K562 (cell line): Measurements from ENCODE around the gene GFRA4. TPM values are rescaled to one million over a fixed set of nuclear protein-coding genes. Genes with fewer than 3 reads are reported as not detected.
A peak's percentile ranks its signal among the peaks of the same experiment; 100 is the strongest.

Experiments used
- AFF4 ChIP-seq: sonication (generic); formaldehyde crosslinking; IDR thresholded peaks from 2 replicates; pipeline ENCODE4 v1.8.0; 2023; ENCODE audit warnings: mild to moderate bottlenecking, missing genetic modification reagents
- BDP1 ChIP-seq: IDR thresholded peaks from 3 replicates; pipeline ENCODE4 v1.6.1; 2011; ENCODE audit not compliant: insufficient read length, insufficient read depth
- C11orf30 ChIP-seq: fragments of 450-650 bp; IDR thresholded peaks from 2 replicates; pipeline ENCODE4 v1.6.1; 2016; ENCODE audit warnings: low read depth, mild to moderate bottlenecking
- CREBBP ChIP-seq: IDR thresholded peaks from one replicate; pipeline ENCODE4 v1.6.1; 2012; ENCODE audit warnings: low read depth, mild to moderate bottlenecking, control low read depth, inconsistent platforms, low read length
- GMEB1 ChIP-seq: fragments of 250-450 bp; sonication (Bioruptor Pico); IDR thresholded peaks from 2 replicates; pipeline ENCODE4 v1.4.0; 2020; ENCODE audit warnings: mild to moderate bottlenecking
- HNRNPLL ChIP-seq: fragments of 200-400 bp; formaldehyde crosslinking; IDR thresholded peaks from 2 replicates; pipeline ENCODE4 v1.6.1; 2017; ENCODE audit warnings: low read length, low read depth, mild to moderate bottlenecking; ENCODE audit not compliant: poor library complexity, severe bottlenecking
- L3MBTL2 ChIP-seq: fragments of 450-650 bp; IDR thresholded peaks from 2 replicates; pipeline ENCODE4 v1.6.1; 2016; ENCODE audit warnings: mild to moderate bottlenecking, moderate library complexity
- MAFF ChIP-seq: IDR thresholded peaks from 2 replicates; pipeline ENCODE4 v1.6.1; 2012; ENCODE audit warnings: low read length, improper control_type of control experiment
- NRF1 ChIP-seq, 2 experiments: fragments of 450-650 bp; IDR thresholded peaks in 1 of 2; conservative IDR thresholded peaks in 1 of 2; 2 replicates each; pipeline ENCODE4 v1.6.1; 2014; ENCODE audit warnings: mild to moderate bottlenecking in 2 of 2
- RAD51 ChIP-seq: fragments of 450-650 bp; IDR thresholded peaks from 2 replicates; pipeline ENCODE4 v1.7.1; 2016; ENCODE audit warnings: low read depth, mild to moderate bottlenecking, borderline replicate concordance
- SIX5 ChIP-seq, 2 experiments: IDR thresholded peaks; 2 replicates each; pipeline ENCODE4 v1.6.1; 2011; ENCODE audit warnings: low read length in 2 of 2, borderline replicate concordance in 1 of 2, low read depth in 1 of 2, mild to moderate bottlenecking in 1 of 2, moderate library complexity in 1 of 2; ENCODE audit not compliant: insufficient read depth in 1 of 2
- TBP ChIP-seq: optimal IDR thresholded peaks from 2 replicates; pipeline ENCODE3; 2011; ENCODE audit warnings: low read depth, low read length, improper control_type of control experiment
- XRCC3 ChIP-seq: fragments of 450-650 bp; IDR thresholded peaks from 2 replicates; pipeline ENCODE4 v1.6.1; 2017; ENCODE audit warnings: mild to moderate bottlenecking, moderate library complexity
- ZNF232 ChIP-seq: sonication (generic); formaldehyde crosslinking; IDR thresholded peaks from 2 replicates; pipeline ENCODE4 v1.8.0; 2022; ENCODE audit warnings: mild to moderate bottlenecking, missing genetic modification reagents
- polyA plus RNA-seq, 8 experiments: library from polyadenylated mRNA; depleted of rRNA in 4 of 8; stranded (reverse) in 5 of 8; unstranded in 3 of 8; fragments of >200 nt; fragmentation: Nextera tagmentation in 2 of 8; fragmentation: Illumina TruSeq in 1 of 8; extraction: Ambion mirVana in 2 of 8; extraction: Trizol in 1 of 8; gene quantifications; 2 replicates each; pipeline versions ENCODE4 v1.2.1 to v1.2.3, GENCODE V29; 2011 to 2014; ENCODE audit warnings: inconsistent platforms in 1 of 8, missing spikeins in 1 of 8
- total RNA-seq, 7 experiments: library from RNA; depleted of rRNA in 6 of 7; stranded (reverse); fragments of >200 nt in 6 of 7; fragmentation: Illumina TruSeq in 2 of 7; extraction: Trizol in 2 of 7; gene quantifications; 2 replicates each; pipeline versions ENCODE4 v1.2.1 to v1.2.3, GENCODE V29; 2011 to 2021; ENCODE audit warnings: low replicate concordance in 1 of 7
- TF ChIP-seq, protein P1 (sequence below), 2 experiments: fragments of 450-650 bp in 1 of 2; sonication (generic) in 1 of 2; formaldehyde crosslinking; conservative IDR thresholded peaks; 2 replicates each; pipeline versions ENCODE4 v1.4.0 to v1.8.1; 2020 to 2022; ENCODE audit warnings: mild to moderate bottlenecking in 1 of 2, missing genetic modification reagents in 1 of 2
- TF ChIP-seq, protein P2 (sequence below): fragments of 250-450 bp; sonication (Bioruptor Pico); IDR thresholded peaks from 2 replicates; pipeline ENCODE4 v1.4.0; 2020

GFRA4 gene
- total and polyA plus RNA-seq, 9 of the 15 experiments (the other 6 are each of a cell fraction or from before 2014, with no cell fraction given): not detected

- TF ChIP-seq HNRNPLL (no peak), C11orf30 (no peak), ZNF232 (no peak), AFF4 (no peak), BDP1 (no peak), RAD51 (peak; percentile 80), TBP (no peak), L3MBTL2 (no peak), CREBBP (no peak), MAFF (no peak), XRCC3 (no peak), NRF1 (conservative IDR thresholded peaks at IDR 0.05 in 1 of 2, IDR thresholded peaks at IDR 0.05 in 1 of 2) (0 out of 4 replicates have a peak, but pooled peaks of 1 of the 2 experiments have one; percentile 21), GMEB1 (CRISPR knock-in tag) (no peak), SIX5 (IDR thresholded peaks at IDR 0.05; ENCODE audit: borderline replicate concordance in 1 of 2, insufficient read depth in 1 of 2, low read depth in 1 of 2, low read length in 2 of 2) (peak; percentile 62 to 68; a peak in 3 of 4 replicates)
- TF ChIP-seq, protein P1, sequence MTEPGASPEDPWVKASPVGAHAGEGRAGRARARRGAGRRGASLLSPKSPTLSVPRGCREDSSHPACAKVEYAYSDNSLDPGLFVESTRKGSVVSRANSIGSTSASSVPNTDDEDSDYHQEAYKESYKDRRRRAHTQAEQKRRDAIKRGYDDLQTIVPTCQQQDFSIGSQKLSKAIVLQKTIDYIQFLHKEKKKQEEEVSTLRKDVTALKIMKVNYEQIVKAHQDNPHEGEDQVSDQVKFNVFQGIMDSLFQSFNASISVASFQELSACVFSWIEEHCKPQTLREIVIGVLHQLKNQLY (CRISPR knock-in tag; conservative IDR thresholded peaks at IDR 0.05): no peak
- TF ChIP-seq, protein P2, sequence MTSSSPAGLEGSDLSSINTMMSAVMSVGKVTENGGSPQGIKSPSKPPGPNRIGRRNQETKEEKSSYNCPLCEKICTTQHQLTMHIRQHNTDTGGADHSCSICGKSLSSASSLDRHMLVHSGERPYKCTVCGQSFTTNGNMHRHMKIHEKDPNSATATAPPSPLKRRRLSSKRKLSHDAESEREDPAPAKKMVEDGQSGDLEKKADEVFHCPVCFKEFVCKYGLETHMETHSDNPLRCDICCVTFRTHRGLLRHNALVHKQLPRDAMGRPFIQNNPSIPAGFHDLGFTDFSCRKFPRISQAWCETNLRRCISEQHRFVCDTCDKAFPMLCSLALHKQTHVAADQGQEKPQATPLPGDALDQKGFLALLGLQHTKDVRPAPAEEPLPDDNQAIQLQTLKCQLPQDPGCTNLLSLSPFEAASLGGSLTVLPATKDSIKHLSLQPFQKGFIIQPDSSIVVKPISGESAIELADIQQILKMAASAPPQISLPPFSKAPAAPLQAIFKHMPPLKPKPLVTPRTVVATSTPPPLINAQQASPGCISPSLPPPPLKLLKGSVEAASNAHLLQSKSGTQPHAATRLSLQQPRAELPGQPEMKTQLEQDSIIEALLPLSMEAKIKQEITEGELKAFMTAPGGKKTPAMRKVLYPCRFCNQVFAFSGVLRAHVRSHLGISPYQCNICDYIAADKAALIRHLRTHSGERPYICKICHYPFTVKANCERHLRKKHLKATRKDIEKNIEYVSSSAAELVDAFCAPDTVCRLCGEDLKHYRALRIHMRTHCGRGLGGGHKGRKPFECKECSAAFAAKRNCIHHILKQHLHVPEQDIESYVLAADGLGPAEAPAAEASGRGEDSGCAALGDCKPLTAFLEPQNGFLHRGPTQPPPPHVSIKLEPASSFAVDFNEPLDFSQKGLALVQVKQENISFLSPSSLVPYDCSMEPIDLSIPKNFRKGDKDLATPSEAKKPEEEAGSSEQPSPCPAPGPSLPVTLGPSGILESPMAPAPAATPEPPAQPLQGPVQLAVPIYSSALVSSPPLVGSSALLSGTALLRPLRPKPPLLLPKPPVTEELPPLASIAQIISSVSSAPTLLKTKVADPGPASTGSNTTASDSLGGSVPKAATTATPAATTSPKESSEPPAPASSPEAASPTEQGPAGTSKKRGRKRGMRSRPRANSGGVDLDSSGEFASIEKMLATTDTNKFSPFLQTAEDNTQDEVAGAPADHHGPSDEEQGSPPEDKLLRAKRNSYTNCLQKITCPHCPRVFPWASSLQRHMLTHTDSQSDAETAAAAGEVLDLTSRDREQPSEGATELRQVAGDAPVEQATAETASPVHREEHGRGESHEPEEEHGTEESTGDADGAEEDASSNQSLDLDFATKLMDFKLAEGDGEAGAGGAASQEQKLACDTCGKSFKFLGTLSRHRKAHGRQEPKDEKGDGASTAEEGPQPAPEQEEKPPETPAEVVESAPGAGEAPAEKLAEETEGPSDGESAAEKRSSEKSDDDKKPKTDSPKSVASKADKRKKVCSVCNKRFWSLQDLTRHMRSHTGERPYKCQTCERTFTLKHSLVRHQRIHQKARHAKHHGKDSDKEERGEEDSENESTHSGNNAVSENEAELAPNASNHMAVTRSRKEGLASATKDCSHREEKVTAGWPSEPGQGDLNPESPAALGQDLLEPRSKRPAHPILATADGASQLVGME (CRISPR knock-in tag): no peak
Measured at GRCh38 chr20:3687655-3688054, 24.5 kb upstream of the GFRA4 start (continued).
